ENCODE measurements around the gene NR4A2. TPM values are rescaled to one million over a fixed set of nuclear protein-coding genes. Genes with fewer than 3 reads are reported as not detected.
"Not testable (repeated sequence)": the region's sequence is repeated elsewhere in the genome, so short reads cannot be mapped to it uniquely, and the experiment has no call there.

The NR4A2 gene
- total RNA-seq, 1 donor from 2014 or later = 3.1 TPM

- no peak for ATAC-seq
These were observed 11.9 kb downstream of the NR4A2 start for GRCh38 chr2:156320486-156321098.

- peak; percentile 15 for ATAC-seq
These were observed 12.6 kb downstream of the NR4A2 start for GRCh38 chr2:156319811-156320485.

GRCh38 chr2:156317631-156318030 is 14.9 kb downstream of the NR4A2 start:
- no peak for ATAC-seq

- no peak for ATAC-seq
These were observed 20.5 kb downstream of the NR4A2 start for GRCh38 chr2:156311976-156312375.

- no peak for ATAC-seq
These were observed 21.7 kb downstream of the NR4A2 start for GRCh38 chr2:156310773-156311172.

- no peak for ATAC-seq
These were observed 22.6 kb downstream of the NR4A2 start for GRCh38 chr2:156309917-156310316.

- no peak for ATAC-seq
These were observed 23.4 kb downstream of the NR4A2 start for GRCh38 chr2:156309167-156309566.

- ATAC-seq = no peak
These were observed 25.7 kb downstream of the NR4A2 start for GRCh38 chr2:156306821-156307220.

GRCh38 chr2:156305121-156305520 is 27.4 kb downstream of the NR4A2 start:
- no peak for ATAC-seq

GRCh38 chr2:156300337-156300736 is 32.2 kb downstream of the NR4A2 start:
- ATAC-seq = no peak

GRCh38 chr2:156294945-156295580 is 37.5 kb downstream of the NR4A2 start:
- peak; percentile 77 for ATAC-seq

- ATAC-seq = not testable (repeated sequence)
These were observed 39.1 kb downstream of the NR4A2 start for GRCh38 chr2:156293382-156293781.

GRCh38 chr2:156279446-156280150 is 52.9 kb downstream of the NR4A2 start:
- no peak for ATAC-seq

Other genes with a start within 250 kb of the NR4A2 start
- gene GPD2, start 103.7 kb upstream of the NR4A2 start, total RNA-seq = 56.1 TPM